Activated CD8-positive, alpha-beta memory T cell treated with anti-CD3 and anti-CD28 coated beads, Interleukin-2, amount 50 U/mL, for 1 hour (primary cell): ENCODE measurements around the gene ABHD2.

Experiments
- DNase-seq: peaks from one replicate; pipeline ENCODE4 v3.0.0-alpha.2; 2020; ENCODE audit errors: extremely low read depth

ABHD2 gene

GRCh38 chr15:89195836-89196235, 107.6 kb downstream of the ABHD2 start:
- no peak for DNase-seq

- DNase-seq: no peak
These were observed 108.0 kb downstream of the ABHD2 start for GRCh38 chr15:89196241-89196640.

DNA sequence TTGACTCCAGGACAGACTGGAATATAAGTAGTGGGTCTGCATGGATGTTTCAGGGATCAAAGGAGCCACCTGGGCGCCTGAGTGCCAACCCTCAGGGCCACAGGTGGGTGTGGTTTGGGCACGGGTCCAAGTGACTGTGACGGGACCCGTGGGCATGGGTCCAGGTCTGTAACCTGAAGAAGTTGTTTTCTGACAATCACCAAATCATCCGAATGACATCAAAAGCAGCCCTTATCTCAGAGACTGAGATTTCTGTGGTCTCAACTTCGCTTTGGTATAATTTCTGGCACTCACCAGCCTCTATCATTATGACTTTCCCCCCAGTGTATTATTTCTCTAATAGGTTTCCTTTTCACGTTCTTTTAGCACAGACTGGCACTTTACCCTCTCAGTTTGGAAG, 108.7 kb downstream of the ABHD2 start:
- no peak for DNase-seq

GRCh38 chr15:89197503-89197971, 109.3 kb downstream of the ABHD2 start:
- DNase-seq: no peak

- no peak for DNase-seq
These were observed 109.9 kb downstream of the ABHD2 start for GRCh38 chr15:89198196-89198595.

GRCh38 chr15:89198934-89199333, 110.7 kb downstream of the ABHD2 start:
- no peak for DNase-seq

GRCh38 chr15:89199746-89200145, 111.5 kb downstream of the ABHD2 start:
- no peak for DNase-seq

DNA sequence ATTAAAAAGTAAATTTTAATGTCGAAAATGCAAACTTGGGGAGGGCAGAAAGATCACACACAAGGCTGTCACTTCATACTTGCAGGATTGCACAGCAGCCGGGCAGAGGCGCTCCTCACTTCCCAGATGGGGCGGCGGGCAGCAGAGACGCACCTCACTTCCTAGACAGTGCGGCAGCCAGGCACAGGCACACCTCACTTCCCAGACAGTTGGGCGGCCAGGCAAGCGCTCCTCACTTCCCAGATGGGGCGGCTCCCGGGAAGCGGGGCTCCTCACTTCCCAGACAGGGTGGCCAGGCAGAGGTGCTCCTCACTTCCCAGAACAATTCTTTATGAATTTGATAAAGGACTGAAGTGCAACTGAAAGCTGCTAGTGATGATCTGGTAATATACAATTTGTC, 111.9 kb downstream of the ABHD2 start:
- DNase-seq: no peak

DNA sequence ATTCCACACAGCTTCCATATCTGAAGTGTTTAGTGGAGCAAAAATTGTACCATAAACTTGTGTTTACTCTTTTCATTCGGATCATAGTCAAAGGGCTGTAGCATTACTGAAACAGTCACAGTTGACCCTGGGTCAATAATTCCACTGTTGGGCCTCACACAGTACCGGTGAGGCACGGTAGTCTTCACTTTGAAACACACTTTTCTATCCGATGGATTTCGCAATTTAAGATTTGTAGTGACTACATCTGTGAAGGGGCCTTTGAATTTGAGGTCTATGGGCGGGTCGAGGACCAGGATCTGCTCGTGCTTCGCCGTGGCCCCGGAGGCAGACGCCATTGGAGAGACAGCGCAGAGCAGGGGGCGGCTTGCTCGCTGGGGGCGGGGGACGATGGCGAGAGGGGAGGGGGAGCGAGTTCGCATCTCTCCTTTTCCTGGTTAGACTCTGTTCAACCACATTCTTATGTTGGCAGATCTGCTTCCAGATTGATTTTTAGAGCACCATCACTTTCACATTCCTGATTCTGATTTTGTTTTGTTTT, 113.3 kb downstream of the ABHD2 start:
- no peak for DNase-seq

- DNase-seq: no peak
These were observed 115.5 kb downstream of the ABHD2 start for GRCh38 chr15:89203705-89204273.

- no peak for DNase-seq
These were observed 117.8 kb downstream of the ABHD2 start for GRCh38 chr15:89205991-89206585.

- DNase-seq: peak; percentile 7
These were observed 118.7 kb downstream of the ABHD2 start for GRCh38 chr15:89206908-89207331.

DNA sequence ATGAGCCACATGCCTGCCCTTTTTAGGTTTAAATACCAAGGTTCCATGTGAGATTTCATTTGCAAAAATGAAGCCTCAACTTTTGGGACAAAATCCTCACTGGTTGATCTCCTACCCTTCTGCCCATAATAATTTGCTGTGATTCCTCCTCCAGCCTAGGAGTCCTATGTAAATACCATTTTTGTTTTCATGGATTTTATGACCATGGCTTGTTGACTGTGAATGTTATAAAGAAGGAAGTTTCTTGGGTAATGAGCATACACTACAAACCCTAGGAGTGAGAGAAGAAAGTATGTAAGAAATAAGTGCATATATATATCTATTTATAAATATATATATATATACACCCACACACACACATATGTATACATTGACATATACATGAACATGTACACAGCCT, 120.0 kb downstream of the ABHD2 start:
- DNase-seq: no peak

DNA sequence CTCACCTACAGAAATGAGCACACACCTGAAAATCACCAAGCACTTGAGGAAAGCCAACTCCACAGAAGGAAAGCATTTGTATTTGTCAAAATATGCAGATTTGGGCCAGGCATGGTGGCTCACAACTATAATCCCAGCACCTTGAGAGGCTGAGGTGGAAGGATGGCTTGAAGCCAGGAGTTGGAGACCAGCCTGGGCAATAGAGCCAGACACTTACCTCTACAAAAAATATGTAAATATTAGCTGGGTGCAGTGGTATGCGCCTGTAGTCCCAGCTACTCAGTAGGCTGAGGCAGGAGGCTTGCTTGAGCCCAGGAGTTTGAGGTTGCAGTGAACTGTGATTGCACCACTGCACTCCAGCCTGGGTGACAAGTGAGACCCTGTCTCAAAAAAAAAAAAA, 120.8 kb downstream of the ABHD2 start:
- DNase-seq: no peak

- no peak for DNase-seq
These were observed 123.5 kb downstream of the ABHD2 start for GRCh38 chr15:89211678-89212170.

GRCh38 chr15:89215627-89216026, 127.4 kb downstream of the ABHD2 start:
- DNase-seq: no peak

DNA sequence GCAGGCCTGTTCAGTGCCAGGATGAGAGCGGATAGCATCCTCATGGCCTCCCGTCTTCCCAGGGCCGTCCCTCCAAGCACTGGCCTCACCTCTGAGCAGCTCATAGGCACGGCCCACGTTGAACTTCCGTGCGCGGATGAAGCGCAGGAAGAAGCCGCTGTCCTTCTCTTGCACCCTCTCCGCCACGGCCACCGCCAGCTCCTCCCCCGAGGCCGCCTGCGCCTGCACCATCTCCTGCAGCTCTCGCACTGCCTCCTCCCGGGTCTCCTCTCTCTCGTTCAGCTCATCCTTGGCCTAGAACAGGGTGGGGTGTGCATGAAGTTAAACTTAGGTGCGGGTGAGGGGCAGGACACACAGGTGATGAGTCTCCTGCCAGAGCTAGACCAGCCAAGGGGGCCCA, 128.8 kb downstream of the ABHD2 start:
- DNase-seq: no peak

DNA sequence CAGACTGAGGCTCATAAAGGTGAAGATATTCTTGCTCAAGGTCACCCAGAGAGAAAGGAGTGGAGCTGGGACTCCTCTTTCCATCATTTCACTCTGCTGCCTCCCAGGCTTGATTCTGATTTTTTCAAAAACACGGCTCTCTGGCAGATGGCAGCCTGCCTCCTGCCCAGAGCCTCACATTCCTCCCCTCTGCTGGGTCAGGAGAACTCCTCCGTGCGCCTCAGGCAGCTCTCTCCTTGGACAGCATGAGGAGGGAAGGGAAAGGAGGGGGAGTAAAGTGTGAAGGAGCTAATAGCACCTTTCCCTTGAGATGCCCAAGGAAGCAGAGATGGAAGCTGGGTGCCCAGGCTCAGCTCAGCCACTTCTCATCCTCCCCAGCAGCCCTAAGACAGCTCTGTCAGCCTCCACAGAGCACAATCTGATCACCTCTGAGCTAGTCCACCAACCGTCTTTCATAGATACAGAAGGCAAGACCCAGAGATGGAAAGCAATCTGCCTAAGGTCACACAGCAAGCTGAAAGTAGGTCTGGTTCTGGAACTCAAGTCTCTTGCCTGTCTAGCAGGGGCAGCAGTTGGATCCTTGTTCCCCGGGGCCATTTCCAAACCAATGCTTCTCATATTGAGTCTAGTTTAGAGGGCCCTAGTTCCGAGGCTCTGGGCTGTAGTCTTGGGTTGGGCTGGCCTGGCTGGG, 129.6 kb downstream of the ABHD2 start:
- no peak for DNase-seq

GRCh38 chr15:89218531-89218930, 130.3 kb downstream of the ABHD2 start:
- DNase-seq: no peak

DNA sequence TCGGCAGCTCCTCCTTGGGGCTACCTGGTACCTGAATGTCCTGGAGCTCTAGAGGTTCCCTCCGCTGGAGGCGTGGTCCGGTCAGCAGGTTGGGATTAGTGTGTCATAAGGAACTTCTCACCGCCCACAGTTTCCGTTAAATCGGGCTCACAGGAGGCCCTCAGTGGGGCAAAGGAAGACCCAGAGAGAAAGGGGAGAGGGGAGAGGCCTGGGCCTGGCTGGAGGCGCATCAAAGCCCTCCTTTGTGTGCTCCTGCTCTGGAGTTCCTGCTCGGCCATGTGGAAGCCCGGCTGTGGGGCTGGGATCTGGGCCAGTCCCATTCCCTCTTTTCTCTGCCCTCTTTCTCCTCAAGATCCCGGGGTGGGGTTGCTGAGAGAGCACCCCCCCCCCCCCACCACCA, 133.3 kb downstream of the ABHD2 start, which contains the start of gene RLBP1:
TSS of gene RLBP1 (minus strand) at position 37 of the 400 bp plus-strand sequence. CDS start 2,604 bp downstream, outside the sequence.
- no peak for DNase-seq

DNA sequence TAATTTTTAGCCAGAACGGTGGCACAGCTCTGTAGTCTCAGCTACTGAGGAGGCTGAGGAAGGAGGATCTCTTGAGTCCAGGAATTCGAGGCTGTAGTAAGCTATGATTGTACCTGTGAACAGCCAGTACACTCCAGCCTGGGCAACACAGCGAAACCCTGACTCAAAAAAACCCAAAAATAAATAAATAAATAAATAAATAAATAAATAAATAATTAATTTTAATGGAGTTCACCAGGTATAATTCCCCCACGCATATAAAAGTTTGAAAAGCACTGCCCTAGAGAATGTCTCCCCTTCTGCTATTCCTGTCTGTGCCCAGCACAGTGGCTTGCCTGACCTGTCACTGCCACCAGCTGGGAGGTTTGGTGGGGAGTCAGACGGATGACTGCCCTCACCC, 137.3 kb downstream of the ABHD2 start:
- DNase-seq: no peak

DNA sequence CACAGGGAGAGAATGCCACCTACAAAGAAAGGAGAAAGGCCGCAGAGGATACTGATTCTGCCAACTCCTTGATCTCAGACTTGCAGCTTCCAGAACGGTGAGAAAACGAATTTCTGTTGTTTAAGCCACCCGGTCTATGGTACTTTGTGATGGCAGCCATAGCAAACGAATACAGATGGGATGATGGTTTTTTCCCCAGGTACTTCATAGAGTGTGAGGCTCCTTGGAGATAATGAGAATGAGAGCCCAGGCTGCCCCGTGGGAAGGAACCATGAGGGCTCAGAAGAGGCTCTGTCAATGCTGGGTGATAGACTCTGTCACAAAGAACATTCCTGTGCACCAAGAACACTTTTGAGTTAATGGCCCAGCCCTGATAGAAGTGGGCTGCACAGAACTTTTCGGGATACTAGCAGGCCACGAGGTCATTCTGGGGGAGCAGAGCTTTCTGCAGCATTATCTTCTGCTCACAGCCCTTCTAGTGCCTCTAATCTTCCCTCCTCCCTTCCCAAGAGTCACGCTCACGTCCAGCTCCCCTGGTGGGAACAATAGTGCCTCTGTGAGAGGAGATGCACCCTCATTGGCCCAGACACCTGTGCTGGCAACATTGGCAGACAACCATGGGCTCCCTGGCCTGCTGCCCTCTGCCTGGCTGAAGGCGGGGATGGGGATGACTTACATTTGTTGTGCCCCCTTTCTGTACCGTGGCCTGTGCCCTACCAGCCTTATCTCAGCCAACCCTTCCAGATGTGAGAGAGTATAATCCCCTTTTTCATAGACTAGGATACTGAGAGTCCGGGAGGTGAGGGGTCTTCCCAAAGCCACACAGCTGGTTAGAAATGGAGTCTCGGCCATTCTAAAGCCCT, 138.3 kb downstream of the ABHD2 start:
- DNase-seq: no peak
